WTC11 (cell line): ENCODE measurements around the gene NUP58. TPM values are rescaled to one million over a fixed set of nuclear protein-coding genes. Genes with fewer than 3 reads are reported as not detected.

Source experiments
- ATAC-seq: fragments of 200-7000 bp; cut with Tn5 transposase; 2 replicates; pipeline ENCODE4 v1.10.0; 2021; ENCODE audit warnings: mild to moderate bottlenecking, moderate library complexity
- CTCF ChIA-PET: fragments of 300-600 bp; sonication (Branson Sonifier 250); formaldehyde crosslinking; loops from one replicate; lab custom pipeline; 2021; ENCODE audit warnings: antibody characterized with exemption; lab: Charles Lee
- POLR2A ChIA-PET: fragments of 350-600 bp; sonication (Branson Sonifier 250); formaldehyde crosslinking; loops from one replicate; lab custom pipeline; 2021; ENCODE audit warnings: antibody characterized with exemption; lab: Charles Lee
- DNase-seq: peaks from one replicate; pipeline ENCODE4 v3.0.0; 2021; ENCODE audit warnings: low spot score
- H3K27ac Mint-ChIP-seq: 2 replicates; pipeline ENCODE4 v1.8.0; 2021; ENCODE audit warnings: mixed read lengths
- H3K27me3 Mint-ChIP-seq: 2 replicates; pipeline ENCODE4 v1.8.0; 2021; ENCODE audit warnings: low read depth, mild to moderate bottlenecking, moderate library complexity, mixed read lengths
- H3K36me3 Mint-ChIP-seq: 2 replicates; pipeline ENCODE4 v1.8.0; 2021; ENCODE audit warnings: mixed read lengths
- H3K4me1 Mint-ChIP-seq: 2 replicates; pipeline ENCODE4 v1.8.0; 2022; ENCODE audit warnings: mixed read lengths
- H3K4me3 Mint-ChIP-seq: 2 replicates; pipeline ENCODE4 v1.8.0; 2021; ENCODE audit warnings: mild to moderate bottlenecking, moderate library complexity, mixed read lengths
- H3K9me3 Mint-ChIP-seq: 2 replicates; pipeline ENCODE4 v1.8.0; 2021; ENCODE audit warnings: mixed read lengths
- ARID4B ChIP-seq: sonication (generic); formaldehyde crosslinking; IDR thresholded peaks from 2 replicates; pipeline ENCODE4 v1.8.0; 2023; ENCODE audit warnings: missing genetic modification reagents, mild to moderate bottlenecking, borderline replicate concordance
- FOXP1 ChIP-seq: sonication (generic); formaldehyde crosslinking; IDR thresholded peaks from 2 replicates; pipeline ENCODE4 v1.8.0; 2022; ENCODE audit warnings: missing genetic modification reagents, mild to moderate bottlenecking, moderate library complexity, borderline replicate concordance
- GABPB1 ChIP-seq: sonication (generic); formaldehyde crosslinking; IDR thresholded peaks from 2 replicates; pipeline ENCODE4 v1.8.1; 2023; ENCODE audit warnings: mild to moderate bottlenecking, missing genetic modification reagents
- GRHL2 ChIP-seq: fragments of 250-450 bp; sonication (Bioruptor Pico); IDR thresholded peaks from 2 replicates; pipeline ENCODE4 v1.8.0; 2022; ENCODE audit warnings: mild to moderate bottlenecking, moderate library complexity; ENCODE audit not compliant: insufficient replicate concordance, severe bottlenecking
- JAZF1 ChIP-seq: fragments of 250-450 bp; sonication (Bioruptor Pico); IDR thresholded peaks from 2 replicates; pipeline ENCODE4 v1.9.0; 2021; ENCODE audit warnings: moderate library complexity, mild to moderate bottlenecking, inconsistent platforms
- NFE2L1 ChIP-seq: sonication (generic); formaldehyde crosslinking; IDR thresholded peaks from 2 replicates; pipeline ENCODE4 v1.8.1; 2023; ENCODE audit warnings: missing genetic modification reagents
- NFYB ChIP-seq: sonication (generic); formaldehyde crosslinking; conservative IDR thresholded peaks from 2 replicates; pipeline ENCODE4 v1.8.0; 2022; ENCODE audit warnings: low read depth, missing genetic modification reagents
- NR3C1 ChIP-seq: sonication (generic); formaldehyde crosslinking; conservative IDR thresholded peaks from 2 replicates; pipeline ENCODE4 v1.8.1; 2023; ENCODE audit warnings: low read depth, mild to moderate bottlenecking, missing genetic modification reagents
- OVOL2 ChIP-seq: fragments of 250-450 bp; sonication (Bioruptor Pico); IDR thresholded peaks from 2 replicates; pipeline ENCODE4 v1.9.0; 2021; ENCODE audit warnings: mild to moderate bottlenecking, borderline replicate concordance
- PREB ChIP-seq: sonication (generic); formaldehyde crosslinking; IDR thresholded peaks from 2 replicates; pipeline ENCODE4 v1.8.1; 2022; ENCODE audit warnings: mild to moderate bottlenecking, missing genetic modification reagents, moderate library complexity, borderline replicate concordance
- ZNF138 ChIP-seq: sonication (generic); formaldehyde crosslinking; conservative IDR thresholded peaks from 2 replicates; pipeline ENCODE4 v1.8.1; 2022; ENCODE audit warnings: mild to moderate bottlenecking, moderate library complexity, missing genetic modification reagents
- ZNF232 ChIP-seq: sonication (generic); formaldehyde crosslinking; IDR thresholded peaks from 2 replicates; pipeline ENCODE4 v1.8.0; 2022; ENCODE audit warnings: mild to moderate bottlenecking, missing genetic modification reagents
- ZNF281 ChIP-seq: sonication (generic); formaldehyde crosslinking; IDR thresholded peaks from 2 replicates; pipeline ENCODE4 v1.8.0; 2023; ENCODE audit warnings: mild to moderate bottlenecking, missing genetic modification reagents
- ZNF512 ChIP-seq: sonication (generic); formaldehyde crosslinking; IDR thresholded peaks from 2 replicates; pipeline ENCODE4 v1.8.1; 2022; ENCODE audit warnings: missing genetic modification reagents, borderline replicate concordance
- ZSCAN18 ChIP-seq: fragments of 250-450 bp; sonication (Bioruptor Pico); IDR thresholded peaks from 2 replicates; pipeline ENCODE4 v2.1.2; 2022; ENCODE audit warnings: mild to moderate bottlenecking, moderate library complexity
- total RNA-seq: library from RNA; stranded (reverse); gene quantifications from 3 replicates; pipeline ENCODE4 v1.2.3, GENCODE V29; 2021
- TF ChIP-seq, protein P1 (sequence below): sonication (generic); formaldehyde crosslinking; IDR thresholded peaks from 2 replicates; pipeline ENCODE4 v1.8.0; 2022; ENCODE audit warnings: mild to moderate bottlenecking, missing genetic modification reagents

NUP58 gene
- total RNA-seq, 1 experiment from 2014 or later: 59.0 TPM

DNA sequence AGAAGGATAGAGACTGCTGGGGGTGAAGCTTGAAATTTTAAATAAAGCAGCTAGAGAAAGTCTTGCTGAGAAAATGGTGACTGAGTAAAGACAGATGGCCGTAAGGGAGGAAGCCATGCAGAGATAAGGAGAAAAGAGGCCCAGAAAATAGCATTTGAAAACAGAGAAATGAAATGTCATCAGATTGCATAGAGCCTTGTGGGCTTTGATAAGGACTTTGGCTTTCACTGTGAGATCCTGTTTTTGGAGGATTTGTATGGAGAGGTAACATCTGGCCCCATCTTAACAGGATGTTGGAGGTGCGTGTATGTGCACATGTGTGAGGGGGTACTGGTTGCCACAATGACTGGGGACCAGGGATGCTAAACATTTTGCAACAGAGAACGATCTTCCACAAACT, 50.8 kb downstream of the NUP58 start (continued):
- TF ChIP-seq ARID4B (CRISPR knock-in tag) (no peak), NFE2L1 (CRISPR knock-in tag) (no peak), PREB (CRISPR knock-in tag) (no peak), NR3C1 (CRISPR knock-in tag) (no peak), ZSCAN18 (CRISPR knock-in tag) (no peak), OVOL2 (CRISPR knock-in tag) (no peak), GABPB1 (CRISPR knock-in tag) (no peak), ZNF138 (CRISPR knock-in tag) (no peak), JAZF1 (no peak)
- TF ChIP-seq, all 79 proteins: peak for 0

GRCh38 chr13:25352806-25353205, 51.4 kb downstream of the NUP58 start:
- Mint-ChIP-seq H3K4me1 (peaks cover 4% of the 10 kb centered on the region), H3K4me3 (no peak overlapping the region), H3K27ac (no peak overlapping the region), H3K36me3 (no peaks in the 10 kb centered on the region)
- ChIA-PET POLR2A (no interaction called here), CTCF (no interaction called here)
- ATAC-seq (no peak), DNase-seq (no peak)
- TF ChIP-seq GRHL2 (CRISPR knock-in tag): no peak
- TF ChIP-seq, protein P1, sequence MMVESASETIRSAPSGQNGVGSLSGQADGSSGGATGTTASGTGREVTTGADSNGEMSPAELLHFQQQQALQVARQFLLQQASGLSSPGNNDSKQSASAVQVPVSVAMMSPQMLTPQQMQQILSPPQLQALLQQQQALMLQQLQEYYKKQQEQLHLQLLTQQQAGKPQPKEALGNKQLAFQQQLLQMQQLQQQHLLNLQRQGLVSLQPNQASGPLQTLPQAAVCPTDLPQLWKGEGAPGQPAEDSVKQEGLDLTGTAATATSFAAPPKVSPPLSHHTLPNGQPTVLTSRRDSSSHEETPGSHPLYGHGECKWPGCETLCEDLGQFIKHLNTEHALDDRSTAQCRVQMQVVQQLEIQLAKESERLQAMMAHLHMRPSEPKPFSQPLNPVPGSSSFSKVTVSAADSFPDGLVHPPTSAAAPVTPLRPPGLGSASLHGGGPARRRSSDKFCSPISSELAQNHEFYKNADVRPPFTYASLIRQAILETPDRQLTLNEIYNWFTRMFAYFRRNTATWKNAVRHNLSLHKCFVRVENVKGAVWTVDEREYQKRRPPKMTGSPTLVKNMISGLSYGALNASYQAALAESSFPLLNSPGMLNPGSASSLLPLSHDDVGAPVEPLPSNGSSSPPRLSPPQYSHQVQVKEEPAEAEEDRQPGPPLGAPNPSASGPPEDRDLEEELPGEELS (CRISPR knock-in tag): no peak
- no peak for TF ChIP-seq ZNF232
- TF ChIP-seq NFYB (CRISPR knock-in tag): no peak
- TF ChIP-seq FOXP1: no peak
- TF ChIP-seq ZNF281 (CRISPR knock-in tag): no peak
- no peak for TF ChIP-seq ZNF512 (CRISPR knock-in tag)
- TF ChIP-seq, all 79 proteins: peak for 0
- Mint-ChIP-seq H3K27me3 (no peaks in the 10 kb centered on the region), H3K9me3 (peaks cover 4% of the 10 kb centered on the region; the same call in 1 of the 2 replicates)
